GM23338 (cell line): ENCODE results near the gene TAS2R13. TPM values are rescaled to one million over a fixed set of nuclear protein-coding genes. Genes with fewer than 3 reads are reported as not detected.

Source experiments
- ATAC-seq: fragments of 200-7000 bp; cut with Tn5 transposase; 3 replicates; pipeline ENCODE4 v1.9.1; 2020
- DNase-seq: peaks from one replicate; pipeline ENCODE4 v3.0.0-alpha.2; 2015; ENCODE audit warnings: low spot score
- H2AFZ ChIP-seq: fragments of 200-600 bp; sonication (generic); 2 replicates; pipeline ENCODE4 v1.8.0; 2016; ENCODE audit warnings: antibody characterized with exemption, mild to moderate bottlenecking, moderate library complexity
- H3F3A ChIP-seq: fragments of 200-600 bp; sonication (generic); replicated peaks from 2 replicates; pipeline ENCODE4 v1.8.0; 2017; ENCODE audit warnings: antibody characterized with exemption, mixed run types, low read depth
- H3K27ac ChIP-seq: fragments of 200-600 bp; sonication (generic); 2 replicates; pipeline ENCODE4 v1.6.1; 2016; ENCODE audit warnings: low read depth
- H3K27me3 ChIP-seq: fragments of 200-600 bp; sonication (generic); 2 replicates; pipeline ENCODE4 v1.8.0; 2016; ENCODE audit warnings: mild to moderate bottlenecking, mixed run types, moderate library complexity; ENCODE audit not compliant: insufficient read depth
- H3K36me3 ChIP-seq: fragments of 200-600 bp; sonication (generic); 2 replicates; pipeline ENCODE4 v1.8.0; 2016; ENCODE audit warnings: mild to moderate bottlenecking; ENCODE audit not compliant: insufficient read depth
- H3K4me1 ChIP-seq: fragments of 200-600 bp; sonication (generic); 2 replicates; pipeline ENCODE4 v1.8.0; 2016; ENCODE audit warnings: mild to moderate bottlenecking, moderate library complexity; ENCODE audit not compliant: insufficient read depth
- H3K4me2 ChIP-seq: fragments of 200-600 bp; sonication (generic); 2 replicates; pipeline ENCODE4 v1.7.1; 2017; ENCODE audit warnings: mixed run types
- H3K4me3 ChIP-seq: fragments of 200-600 bp; sonication (generic); 2 replicates; pipeline ENCODE4 v1.6.1; 2016; ENCODE audit warnings: mixed run types
- H3K79me2 ChIP-seq: fragments of 200-600 bp; sonication (generic); replicated peaks from 2 replicates; pipeline ENCODE4 v1.8.0; 2017; ENCODE audit warnings: mild to moderate bottlenecking; ENCODE audit not compliant: insufficient read depth
- H3K9me2 ChIP-seq: fragments of 200-600 bp; sonication (generic); 2 replicates; pipeline ENCODE4 v1.8.0; 2017; ENCODE audit not compliant: insufficient read depth
- H4K20me1 ChIP-seq: fragments of 200-600 bp; sonication (generic); replicated peaks from 2 replicates; pipeline ENCODE4 v1.8.0; 2017; ENCODE audit warnings: mild to moderate bottlenecking; ENCODE audit not compliant: insufficient read depth
- H3K27ac Mint-ChIP-seq: 2 replicates; pipeline ENCODE4 v1.8.0; 2020; ENCODE audit warnings: inconsistent platforms, mild to moderate bottlenecking, moderate library complexity, mixed read lengths
- H3K27me3 Mint-ChIP-seq: 3 replicates; pipeline ENCODE4 v1.8.0; 2022; ENCODE audit warnings: low read depth, mild to moderate bottlenecking, moderate library complexity, mixed read lengths, inconsistent platforms; ENCODE audit not compliant: insufficient read depth, poor library complexity
- H3K36me3 Mint-ChIP-seq: 3 replicates; pipeline ENCODE4 v1.8.0; 2021; ENCODE audit warnings: low read depth, mild to moderate bottlenecking, inconsistent platforms, moderate library complexity, mixed read lengths
- H3K4me1 Mint-ChIP-seq: 3 replicates; pipeline ENCODE4 v1.8.0; 2020; ENCODE audit warnings: mild to moderate bottlenecking, inconsistent platforms, mixed read lengths
- H3K4me3 Mint-ChIP-seq: 3 replicates; pipeline ENCODE4 v1.8.0; 2021; ENCODE audit warnings: moderate library complexity, mild to moderate bottlenecking, inconsistent platforms, mixed read lengths
- H3K9me3 Mint-ChIP-seq: 3 replicates; pipeline ENCODE4 v1.8.0; 2020; ENCODE audit warnings: moderate library complexity, mild to moderate bottlenecking, inconsistent platforms, mixed read lengths
- CREB1 ChIP-seq: fragments of 250-450 bp; sonication (Bioruptor Pico); IDR thresholded peaks from 2 replicates; pipeline ENCODE4 v1.5.0; 2020; ENCODE audit warnings: low read depth, mild to moderate bottlenecking, moderate library complexity
- EZH2 ChIP-seq: fragments of 200-600 bp; sonication (generic); IDR thresholded peaks from one replicate; pipeline ENCODE4 v1.8.0; 2017; ENCODE audit warnings: antibody characterized with exemption, mild to moderate bottlenecking, low read depth; ENCODE audit not compliant: unreplicated experiment
- EZH2phosphoT487 ChIP-seq: fragments of 200-600 bp; sonication (generic); IDR thresholded peaks from one replicate; pipeline ENCODE4 v1.8.1; 2018; ENCODE audit warnings: antibody characterized with exemption; ENCODE audit not compliant: unreplicated experiment
- NANOG ChIP-seq: IDR thresholded peaks from 2 replicates; pipeline ENCODE4 v1.6.1; 2016; ENCODE audit warnings: antibody characterized with exemption, borderline replicate concordance
- POLR2AphosphoS5 ChIP-seq: IDR thresholded peaks from 2 replicates; pipeline ENCODE4 v1.6.1; 2016; ENCODE audit warnings: antibody characterized with exemption, low read depth
- STAT1 ChIP-seq: IDR thresholded peaks from one replicate; pipeline ENCODE4 v1.6.1; 2016; ENCODE audit warnings: antibody characterized with exemption; ENCODE audit not compliant: unreplicated experiment
- ZNF114 ChIP-seq: fragments of 250-450 bp; sonication (Bioruptor Pico); IDR thresholded peaks from 2 replicates; pipeline ENCODE4 v1.5.0; 2020; ENCODE audit warnings: mild to moderate bottlenecking, moderate library complexity
- ZNF331 ChIP-seq: fragments of 250-450 bp; sonication (Bioruptor Pico); IDR thresholded peaks from 2 replicates; pipeline ENCODE4 v1.5.0; 2020; ENCODE audit warnings: low read depth, mild to moderate bottlenecking, moderate library complexity
- polyA plus RNA-seq: library from polyadenylated mRNA; unstranded; fragments of >200 nt; fragmentation: Nextera tagmentation; extraction: Ambion mirVana; gene quantifications from 2 replicates; pipeline ENCODE4 v1.2.1, GENCODE V29; 2016
- total RNA-seq: library from RNA; depleted of rRNA; stranded (reverse); fragments of >200 nt; shearing (Covaris generic); gene quantifications from 2 replicates; pipeline ENCODE4 v1.2.3, GENCODE V29; 2014
- TF ChIP-seq, protein P1 (sequence below): IDR thresholded peaks from 2 replicates; pipeline ENCODE4 v1.6.1; 2016; ENCODE audit warnings: antibody characterized with exemption
- TF ChIP-seq, protein P2 (sequence below), 2 experiments: fragments of 200-600 bp in 1 of 2; sonication (generic) in 1 of 2; conservative IDR thresholded peaks; 2 replicates each; pipeline versions ENCODE4 v1.5.1 to v1.6.1; 2016 to 2017; ENCODE audit warnings: antibody characterized with exemption in 2 of 2, low read depth in 2 of 2, mild to moderate bottlenecking in 2 of 2, moderate library complexity in 1 of 2
- TF ChIP-seq, protein P3 (sequence below): IDR thresholded peaks from one replicate; pipeline ENCODE4 v1.6.1; 2018; ENCODE audit warnings: antibody characterized with exemption; ENCODE audit not compliant: unreplicated experiment

The TAS2R13 gene
- total and polyA plus RNA-seq, 2 experiments from 2014 or later: 3.6 TPM; not detected in 1

DNA sequence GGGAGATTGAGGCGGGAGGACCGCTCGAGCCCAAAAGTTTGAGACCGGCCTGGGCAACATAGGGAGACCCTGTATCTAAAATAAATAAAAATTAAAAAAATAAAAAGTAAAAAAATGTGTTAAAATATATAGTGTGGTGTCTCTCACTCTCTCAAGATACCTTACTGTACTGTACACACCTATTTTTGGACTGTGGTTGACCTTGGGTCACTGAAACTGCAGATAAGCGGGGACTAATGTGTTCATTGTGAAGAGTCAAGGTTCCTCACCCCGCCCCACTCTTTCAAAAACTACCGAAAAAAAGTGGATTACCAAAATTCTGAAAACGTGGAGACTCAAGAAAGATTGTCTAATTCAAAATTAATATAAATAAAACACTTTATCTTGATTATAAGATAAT lies 1.0 kb upstream of the TAS2R13 start (continued):
- TF ChIP-seq EZH2phosphoT487 (no peak), ZNF114 (no peak), NANOG (no peak), ZNF331 (no peak)
- TF ChIP-seq, protein P1, sequence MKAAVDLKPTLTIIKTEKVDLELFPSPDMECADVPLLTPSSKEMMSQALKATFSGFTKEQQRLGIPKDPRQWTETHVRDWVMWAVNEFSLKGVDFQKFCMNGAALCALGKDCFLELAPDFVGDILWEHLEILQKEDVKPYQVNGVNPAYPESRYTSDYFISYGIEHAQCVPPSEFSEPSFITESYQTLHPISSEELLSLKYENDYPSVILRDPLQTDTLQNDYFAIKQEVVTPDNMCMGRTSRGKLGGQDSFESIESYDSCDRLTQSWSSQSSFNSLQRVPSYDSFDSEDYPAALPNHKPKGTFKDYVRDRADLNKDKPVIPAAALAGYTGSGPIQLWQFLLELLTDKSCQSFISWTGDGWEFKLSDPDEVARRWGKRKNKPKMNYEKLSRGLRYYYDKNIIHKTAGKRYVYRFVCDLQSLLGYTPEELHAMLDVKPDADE: no peak
- TF ChIP-seq, protein P2, sequence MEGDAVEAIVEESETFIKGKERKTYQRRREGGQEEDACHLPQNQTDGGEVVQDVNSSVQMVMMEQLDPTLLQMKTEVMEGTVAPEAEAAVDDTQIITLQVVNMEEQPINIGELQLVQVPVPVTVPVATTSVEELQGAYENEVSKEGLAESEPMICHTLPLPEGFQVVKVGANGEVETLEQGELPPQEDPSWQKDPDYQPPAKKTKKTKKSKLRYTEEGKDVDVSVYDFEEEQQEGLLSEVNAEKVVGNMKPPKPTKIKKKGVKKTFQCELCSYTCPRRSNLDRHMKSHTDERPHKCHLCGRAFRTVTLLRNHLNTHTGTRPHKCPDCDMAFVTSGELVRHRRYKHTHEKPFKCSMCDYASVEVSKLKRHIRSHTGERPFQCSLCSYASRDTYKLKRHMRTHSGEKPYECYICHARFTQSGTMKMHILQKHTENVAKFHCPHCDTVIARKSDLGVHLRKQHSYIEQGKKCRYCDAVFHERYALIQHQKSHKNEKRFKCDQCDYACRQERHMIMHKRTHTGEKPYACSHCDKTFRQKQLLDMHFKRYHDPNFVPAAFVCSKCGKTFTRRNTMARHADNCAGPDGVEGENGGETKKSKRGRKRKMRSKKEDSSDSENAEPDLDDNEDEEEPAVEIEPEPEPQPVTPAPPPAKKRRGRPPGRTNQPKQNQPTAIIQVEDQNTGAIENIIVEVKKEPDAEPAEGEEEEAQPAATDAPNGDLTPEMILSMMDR (conservative IDR thresholded peaks at IDR 0.05; ENCODE audit: low read depth in 2 of 2): no peak

DNA sequence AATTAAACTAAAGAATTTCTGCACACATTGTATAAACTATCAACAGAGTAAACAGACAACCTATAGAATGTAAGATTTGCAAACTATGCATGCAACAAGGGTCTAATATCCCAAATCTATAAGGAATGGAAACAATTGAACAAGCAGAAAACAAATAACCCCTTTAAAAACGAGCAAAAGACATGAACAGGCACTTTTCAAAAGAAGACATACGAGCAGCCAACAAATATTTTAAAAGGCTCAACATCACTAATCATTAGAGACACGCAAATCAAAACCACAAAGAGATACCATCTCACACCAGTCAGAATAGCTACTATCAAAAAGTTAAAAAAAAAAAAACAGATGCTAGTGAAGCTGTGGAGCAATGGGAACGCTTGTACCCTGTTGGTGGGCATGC lies 4.7 kb downstream of the TAS2R13 start:
- Histone ChIP-seq H3K4me3 (no peak overlapping the region), H3K9me2 (no peaks in the 10 kb centered on the region), H4K20me1 (no peaks in the 10 kb centered on the region), H3K27me3 (no peaks in the 10 kb centered on the region), H2AFZ (no peak overlapping the region), H3F3A (no peaks in the 10 kb centered on the region), H3K4me1 (no peaks in the 10 kb centered on the region), H3K79me2 (0 out of 2 replicates have a peak, but pooled peaks cover 3% of the 10 kb centered on the region), H3K27ac (no peak overlapping the region), H3K4me2 (no peak overlapping the region), H3K36me3 (no peaks in the 10 kb centered on the region)
- Mint-ChIP-seq H3K27ac (no peak overlapping the region), H3K36me3 (peaks cover 27% of the 10 kb centered on the region), H3K9me3 (peaks cover 22% of the 10 kb centered on the region), H3K27me3 (no peaks in the 10 kb centered on the region), H3K4me3 (no peak overlapping the region), H3K4me1 (no peaks in the 10 kb centered on the region)
- DNase-seq (no peak), ATAC-seq (no peak)
- TF ChIP-seq EZH2: no peak
- TF ChIP-seq STAT1: no peak
- TF ChIP-seq, protein P1: no peak
- TF ChIP-seq POLR2AphosphoS5: no peak
- TF ChIP-seq NANOG: no peak
- no peak for TF ChIP-seq EZH2phosphoT487
- TF ChIP-seq, protein P3, sequence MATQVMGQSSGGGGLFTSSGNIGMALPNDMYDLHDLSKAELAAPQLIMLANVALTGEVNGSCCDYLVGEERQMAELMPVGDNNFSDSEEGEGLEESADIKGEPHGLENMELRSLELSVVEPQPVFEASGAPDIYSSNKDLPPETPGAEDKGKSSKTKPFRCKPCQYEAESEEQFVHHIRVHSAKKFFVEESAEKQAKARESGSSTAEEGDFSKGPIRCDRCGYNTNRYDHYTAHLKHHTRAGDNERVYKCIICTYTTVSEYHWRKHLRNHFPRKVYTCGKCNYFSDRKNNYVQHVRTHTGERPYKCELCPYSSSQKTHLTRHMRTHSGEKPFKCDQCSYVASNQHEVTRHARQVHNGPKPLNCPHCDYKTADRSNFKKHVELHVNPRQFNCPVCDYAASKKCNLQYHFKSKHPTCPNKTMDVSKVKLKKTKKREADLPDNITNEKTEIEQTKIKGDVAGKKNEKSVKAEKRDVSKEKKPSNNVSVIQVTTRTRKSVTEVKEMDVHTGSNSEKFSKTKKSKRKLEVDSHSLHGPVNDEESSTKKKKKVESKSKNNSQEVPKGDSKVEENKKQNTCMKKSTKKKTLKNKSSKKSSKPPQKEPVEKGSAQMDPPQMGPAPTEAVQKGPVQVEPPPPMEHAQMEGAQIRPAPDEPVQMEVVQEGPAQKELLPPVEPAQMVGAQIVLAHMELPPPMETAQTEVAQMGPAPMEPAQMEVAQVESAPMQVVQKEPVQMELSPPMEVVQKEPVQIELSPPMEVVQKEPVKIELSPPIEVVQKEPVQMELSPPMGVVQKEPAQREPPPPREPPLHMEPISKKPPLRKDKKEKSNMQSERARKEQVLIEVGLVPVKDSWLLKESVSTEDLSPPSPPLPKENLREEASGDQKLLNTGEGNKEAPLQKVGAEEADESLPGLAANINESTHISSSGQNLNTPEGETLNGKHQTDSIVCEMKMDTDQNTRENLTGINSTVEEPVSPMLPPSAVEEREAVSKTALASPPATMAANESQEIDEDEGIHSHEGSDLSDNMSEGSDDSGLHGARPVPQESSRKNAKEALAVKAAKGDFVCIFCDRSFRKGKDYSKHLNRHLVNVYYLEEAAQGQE: no peak
- TF ChIP-seq, protein P2 (conservative IDR thresholded peaks at IDR 0.05; ENCODE audit: low read depth in 2 of 2): no peak
- TF ChIP-seq ZNF331: no peak
- TF ChIP-seq CREB1 (CRISPR knock-in tag): no peak
- no peak for TF ChIP-seq ZNF114
